Measurements from ENCODE around the gene RTN3. TPM values are rescaled to one million over a fixed set of nuclear protein-coding genes. Genes with fewer than 3 reads are reported as not detected.
"Not testable (repeated sequence)": the region's sequence is repeated elsewhere in the genome, so short reads cannot be mapped to it uniquely, and the experiment has no call there.

Gene RTN3
- total RNA-seq, 1 donor from 2014 or later, result 96.8 TPM

DNA sequence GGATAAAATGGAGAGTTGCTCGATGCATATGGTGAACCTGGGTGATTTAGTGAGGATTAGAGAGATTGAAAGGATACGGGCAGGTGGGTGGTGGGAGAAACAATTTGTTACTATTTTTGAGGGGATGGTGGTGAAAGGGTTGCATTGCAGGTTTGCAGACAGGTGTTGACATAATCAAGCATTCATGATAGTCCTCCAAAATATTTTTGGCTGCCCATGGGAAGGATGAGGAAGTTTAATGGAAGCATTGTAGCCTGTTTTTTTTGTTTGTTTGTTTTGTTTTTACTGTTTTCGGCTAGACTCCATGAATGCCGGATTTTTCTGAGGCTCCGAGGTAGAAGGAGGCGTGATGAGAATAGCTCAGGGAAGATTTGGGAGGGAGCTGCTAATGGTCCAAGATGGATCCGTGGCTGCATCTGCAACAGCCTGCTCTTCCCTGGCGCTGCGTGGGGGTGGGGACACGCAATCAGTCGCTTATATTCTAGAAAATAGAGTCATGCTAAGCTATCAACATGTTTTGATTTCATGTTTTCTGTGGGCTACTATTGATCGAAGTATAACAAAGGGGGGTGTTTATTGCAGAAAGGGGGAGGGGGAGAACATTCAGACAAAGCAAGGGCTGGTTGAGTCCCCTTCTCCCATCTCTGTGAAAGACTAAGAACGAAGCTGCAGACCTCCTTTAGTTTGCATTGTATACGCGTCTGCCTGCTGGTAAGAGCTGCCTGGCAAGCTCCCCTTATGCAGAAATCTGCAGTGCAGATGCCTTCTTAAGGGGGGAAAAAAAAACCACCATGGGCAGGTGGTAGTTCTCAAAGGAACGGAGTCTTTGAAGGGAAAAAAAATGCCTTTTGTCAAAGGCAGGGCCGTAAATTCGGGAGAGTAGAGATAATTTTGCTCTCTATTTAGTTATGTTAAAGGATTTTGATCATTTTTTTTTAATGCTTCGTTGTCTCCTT, 1.0 kb downstream of the RTN3 start:
- DNase-seq (ENCODE audit: extremely low read depth, low read depth, low spot score), result no peak

DNA sequence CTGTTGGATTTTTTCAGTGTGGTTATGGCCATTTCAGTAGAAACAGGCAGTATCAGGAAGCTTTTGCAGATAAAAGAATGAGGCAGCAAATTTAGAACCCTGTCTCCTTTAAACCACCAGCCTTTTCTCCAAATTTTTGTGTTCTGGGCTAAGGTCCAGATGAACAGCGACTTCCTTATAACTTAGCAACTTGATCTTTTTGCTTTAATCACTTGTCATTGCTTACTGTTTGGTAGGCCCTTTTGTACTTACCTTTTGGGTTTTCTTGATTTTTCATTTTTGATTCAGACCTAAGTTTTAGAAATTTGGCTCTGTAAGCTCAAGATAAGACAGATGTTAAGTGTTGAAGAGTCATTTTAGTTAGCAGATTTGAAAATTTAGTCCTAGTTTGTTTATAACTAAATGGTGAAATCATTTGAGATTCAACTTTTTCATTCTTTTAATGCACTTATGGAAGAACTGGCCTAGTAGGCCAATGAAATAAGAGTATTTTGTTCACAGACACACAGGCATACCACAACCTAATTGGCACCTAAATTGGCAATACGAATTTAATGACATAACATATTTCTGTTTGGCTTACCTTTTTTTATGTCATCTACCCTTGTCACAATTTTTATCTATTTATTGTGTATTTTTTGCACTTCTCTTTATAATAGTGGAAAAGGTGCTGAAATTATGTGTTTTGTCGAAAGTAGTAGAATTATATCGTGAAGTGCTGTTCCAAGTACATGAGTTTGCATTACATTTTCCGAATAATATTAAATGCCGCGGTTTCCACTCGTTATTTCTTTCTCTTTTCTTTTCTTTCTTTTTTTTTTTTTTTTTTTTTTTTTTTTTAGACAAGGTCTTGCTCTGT, 2.1 kb downstream of the RTN3 start:
- DNase-seq (ENCODE audit: extremely low read depth, low read depth, low spot score), result no peak

DNA sequence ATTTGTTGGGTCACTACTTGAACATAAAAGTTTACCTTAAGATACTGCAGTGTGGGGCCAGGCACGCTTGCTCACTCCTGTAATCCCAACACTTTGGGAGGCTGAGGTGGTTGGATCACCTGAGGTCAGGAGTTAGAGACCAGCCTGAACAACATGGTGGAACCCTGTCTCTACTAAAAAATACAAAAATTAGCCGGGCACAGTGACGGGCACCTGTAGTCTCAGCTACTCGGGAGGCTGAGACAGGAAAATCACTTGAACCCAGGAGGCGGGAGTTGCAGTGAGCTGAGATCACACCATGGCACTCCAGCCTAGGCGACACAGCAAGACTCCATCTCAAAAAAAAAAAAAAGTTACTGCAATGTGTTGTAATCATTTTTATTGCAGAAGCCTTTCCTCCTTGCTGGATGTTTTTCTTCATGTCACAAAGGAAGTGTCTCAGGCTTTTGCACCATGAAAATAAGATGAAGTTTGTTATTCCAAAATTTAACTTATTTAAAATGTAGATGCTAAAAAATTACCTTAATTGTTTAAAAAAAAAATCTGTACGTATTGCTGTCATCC, 3.9 kb downstream of the RTN3 start:
- not testable (repeated sequence) for DNase-seq (ENCODE audit: extremely low read depth, low read depth, low spot score)

GRCh38 chr11:63686926-63687325, 5.6 kb downstream of the RTN3 start:
- no peak for DNase-seq (ENCODE audit: extremely low read depth, low read depth, low spot score)

DNA sequence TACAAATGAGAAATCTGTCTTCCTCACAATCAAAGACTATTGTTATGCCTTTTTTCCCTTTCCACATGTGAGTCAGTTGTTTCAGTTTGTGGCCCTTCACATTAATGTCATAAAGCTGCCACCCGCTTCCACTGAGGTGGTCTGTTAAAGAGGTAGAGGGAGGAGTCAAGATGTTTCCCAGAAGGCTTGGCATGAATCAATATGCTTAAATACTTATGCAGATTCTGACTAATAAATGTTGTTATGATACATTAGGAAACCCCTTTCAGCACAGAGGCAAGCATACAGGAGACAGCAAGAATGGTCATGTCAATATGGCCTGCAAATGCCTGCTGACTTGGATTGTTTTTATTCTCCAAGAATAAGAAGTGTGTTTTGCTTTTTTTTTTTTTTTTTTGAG, 6.5 kb downstream of the RTN3 start:
- DNase-seq (ENCODE audit: extremely low read depth, low read depth, low spot score), result no peak

DNA sequence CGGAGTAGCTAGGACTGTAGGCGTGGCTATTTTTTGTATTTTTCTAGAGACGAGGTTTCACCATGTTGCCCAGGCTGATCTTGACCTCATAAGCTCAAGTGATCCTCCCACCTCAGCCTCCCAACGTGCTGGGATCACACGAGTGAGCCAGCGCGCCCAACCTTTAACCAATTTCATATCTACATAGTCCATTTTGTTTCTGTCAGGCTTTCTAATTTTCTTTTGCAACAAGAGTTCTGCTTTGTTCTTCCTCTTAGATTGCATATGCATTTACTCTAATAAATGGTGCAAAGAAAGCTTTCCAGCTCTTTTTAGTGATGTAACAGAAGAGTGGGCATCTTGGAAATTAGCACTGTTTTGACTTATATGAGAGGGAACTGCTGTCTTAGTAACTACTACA, 13.3 kb downstream of the RTN3 start:
- no peak for DNase-seq (ENCODE audit: extremely low read depth, low read depth, low spot score)

DNA sequence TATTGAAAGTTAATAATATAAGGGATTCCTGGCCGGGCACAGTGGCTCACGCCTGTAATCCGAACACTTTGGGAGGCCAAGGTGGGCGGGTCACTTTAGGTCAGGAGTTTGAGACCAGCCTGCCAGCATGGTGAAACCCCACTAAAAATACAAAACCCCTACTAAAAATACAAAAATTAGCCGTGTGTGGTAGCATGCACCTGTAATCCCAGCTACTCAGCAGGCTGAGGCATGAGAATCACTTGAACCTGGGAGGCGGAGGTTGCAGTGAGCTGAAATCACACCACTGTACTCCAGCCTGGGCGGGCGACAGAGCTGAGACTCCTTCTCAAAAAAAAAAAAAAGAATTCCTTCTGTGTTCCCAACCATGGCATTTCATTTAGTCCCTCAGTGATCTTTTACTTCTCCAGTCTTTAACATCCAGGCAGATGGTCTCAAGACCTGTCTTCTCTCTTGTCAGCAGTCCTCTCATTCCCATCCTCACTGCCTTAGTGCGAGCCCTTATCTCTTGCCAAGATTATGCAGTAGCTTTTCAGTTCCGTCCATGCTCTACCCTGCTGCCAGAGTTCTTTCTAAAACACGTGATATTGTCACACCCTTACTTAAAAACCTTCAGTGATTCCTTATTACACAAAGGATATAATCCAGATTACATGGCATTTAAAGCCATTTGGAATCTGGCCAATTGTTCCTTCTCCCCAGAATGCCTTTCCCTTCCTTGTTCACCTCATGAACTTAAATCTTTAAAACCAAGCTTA, 17.9 kb downstream of the RTN3 start:
- DNase-seq (ENCODE audit: extremely low read depth, low read depth, low spot score), result no peak

GRCh38 chr11:63699896-63700295, 18.6 kb downstream of the RTN3 start:
- DNase-seq (ENCODE audit: extremely low read depth, low read depth, low spot score), result no peak

GRCh38 chr11:63705526-63705925, 24.2 kb downstream of the RTN3 start:
- DNase-seq (ENCODE audit: extremely low read depth, low read depth, low spot score), result no peak

- no peak for DNase-seq (ENCODE audit: extremely low read depth, low read depth, low spot score)
Measured at GRCh38 chr11:63708764-63709163, 27.5 kb downstream of the RTN3 start.

DNA sequence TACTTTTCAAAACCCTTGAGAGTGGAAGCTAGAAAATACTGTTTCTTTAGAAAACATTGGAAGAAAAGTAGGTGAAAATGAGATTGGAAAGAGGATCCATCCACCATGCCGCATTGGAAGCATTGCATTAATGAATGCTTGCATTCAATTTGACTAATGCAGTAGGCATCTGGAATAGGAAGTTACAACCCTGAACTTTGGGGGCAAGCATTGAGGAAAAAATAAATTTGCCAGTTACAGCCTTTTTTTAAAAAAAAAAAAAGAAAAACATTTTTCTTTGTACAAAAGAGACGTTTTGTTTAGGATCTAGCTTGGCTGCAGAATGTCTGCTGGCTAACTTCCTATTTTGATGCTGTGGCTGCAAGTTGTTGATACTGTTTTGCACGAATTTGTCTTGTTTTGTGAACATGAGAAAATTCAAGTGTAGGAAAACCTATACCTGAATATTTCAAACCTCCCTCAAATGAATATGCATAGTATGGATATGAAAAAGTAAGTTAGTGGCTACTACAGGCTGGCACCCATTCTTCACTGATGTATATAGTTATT, 28.1 kb downstream of the RTN3 start:
- DNase-seq (ENCODE audit: extremely low read depth, low read depth, low spot score), result no peak

DNA sequence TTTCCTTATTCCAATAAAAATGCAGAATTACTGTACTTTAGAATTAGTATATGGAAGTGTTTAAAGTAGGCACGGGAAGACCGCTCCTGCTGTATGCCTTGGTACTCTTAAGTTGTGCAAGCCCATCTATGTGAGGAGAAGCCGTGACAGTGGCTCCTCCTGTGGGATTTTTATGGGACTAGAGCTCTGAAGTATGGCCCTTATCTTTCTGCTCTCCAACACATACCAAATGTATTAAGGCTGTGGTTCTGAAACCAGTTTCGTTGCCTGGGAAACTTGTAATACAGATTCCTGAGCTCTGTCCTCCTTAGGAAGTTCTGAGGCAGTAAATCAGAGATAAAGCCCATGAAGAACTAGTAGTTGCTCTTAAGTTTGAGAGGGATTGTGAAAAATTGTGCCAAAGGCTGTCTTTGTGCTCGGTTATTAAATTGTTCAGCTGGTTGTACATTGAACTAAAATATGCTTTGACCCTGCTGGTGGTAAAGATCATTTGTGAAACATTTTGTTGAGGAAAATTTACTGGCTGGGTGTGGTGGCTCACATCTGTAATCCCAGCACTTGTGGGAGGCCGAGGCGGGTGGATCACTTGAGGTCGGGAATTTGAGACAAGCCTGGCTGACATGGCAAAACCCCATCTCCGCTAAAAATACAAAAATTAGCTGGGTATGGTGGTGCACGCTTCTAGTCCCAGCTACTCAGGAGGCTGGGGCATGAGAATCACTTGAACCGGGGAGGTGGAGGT, 29.3 kb downstream of the RTN3 start:
- no peak for DNase-seq (ENCODE audit: extremely low read depth, low read depth, low spot score)

DNA sequence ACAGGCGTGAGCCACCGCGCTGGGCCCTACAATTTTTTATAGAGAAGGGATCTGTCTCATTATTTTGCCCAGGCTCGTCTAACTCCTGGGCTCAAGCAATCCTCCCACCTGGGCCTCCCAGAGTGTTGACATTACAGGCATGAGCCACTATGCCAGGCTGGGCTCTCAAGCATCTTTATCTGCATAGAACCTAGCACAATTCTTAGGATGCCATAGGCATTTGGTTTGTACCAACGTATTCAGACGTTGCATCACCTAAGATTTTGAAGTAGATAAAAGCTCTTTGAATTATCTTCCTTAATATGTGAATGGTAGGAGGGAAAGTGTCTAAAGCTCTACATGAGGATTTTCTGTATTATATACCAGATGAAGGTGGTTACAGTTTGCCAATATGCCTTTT, 30.5 kb downstream of the RTN3 start:
- DNase-seq (ENCODE audit: extremely low read depth, low read depth, low spot score), result no peak

DNA sequence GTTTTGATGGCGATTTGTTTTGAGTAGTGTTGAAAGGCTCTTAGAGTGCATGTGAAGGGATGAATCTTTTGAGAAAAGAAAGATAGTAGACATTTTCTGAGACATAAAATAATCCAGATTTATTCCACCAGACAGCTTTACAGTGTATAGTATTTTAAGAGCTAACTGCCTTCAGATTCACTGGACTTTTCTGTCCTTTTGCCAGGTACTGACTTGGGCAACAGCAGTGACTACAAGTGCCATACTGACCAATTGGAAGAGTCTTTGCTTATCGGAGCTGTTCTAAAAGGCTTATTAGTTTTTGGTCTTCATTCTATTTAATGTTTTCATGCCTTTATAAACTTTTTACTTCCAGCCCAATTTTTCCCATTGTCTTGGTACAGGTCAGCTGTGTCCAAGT, 32.5 kb downstream of the RTN3 start:
- no peak for DNase-seq (ENCODE audit: extremely low read depth, low read depth, low spot score)

DNA sequence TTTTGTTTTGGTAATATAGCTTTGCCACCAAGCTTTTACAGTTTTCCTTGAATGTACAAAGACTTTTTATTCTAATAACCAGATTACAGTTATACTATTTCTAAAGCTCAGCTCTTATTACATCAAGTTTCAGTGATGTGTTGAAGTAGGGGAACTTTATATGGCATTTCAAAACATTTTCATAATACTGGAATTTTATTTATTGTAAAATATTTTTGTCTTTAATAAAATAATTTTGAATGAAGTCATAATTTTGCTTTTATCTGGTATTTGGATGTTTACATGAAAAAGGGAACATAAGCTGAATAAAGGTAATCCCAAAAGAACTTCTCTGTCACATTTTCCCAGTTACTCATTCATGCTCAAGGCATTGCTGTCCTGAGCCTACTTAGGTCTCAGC, 34.7 kb downstream of the RTN3 start:
- DNase-seq (ENCODE audit: extremely low read depth, low read depth, low spot score), result no peak

- DNase-seq (ENCODE audit: extremely low read depth, low read depth, low spot score), result no peak
Measured at GRCh38 chr11:63719001-63719400, 37.7 kb downstream of the RTN3 start.

- no peak for DNase-seq (ENCODE audit: extremely low read depth, low read depth, low spot score)
Measured at GRCh38 chr11:63719987-63720386, 38.7 kb downstream of the RTN3 start.

- no peak for DNase-seq (ENCODE audit: extremely low read depth, low read depth, low spot score)
Measured at GRCh38 chr11:63720611-63721010, 39.3 kb downstream of the RTN3 start.

GRCh38 chr11:63729326-63729725, 48.0 kb downstream of the RTN3 start:
- DNase-seq (ENCODE audit: extremely low read depth, low read depth, low spot score), result no peak

DNA sequence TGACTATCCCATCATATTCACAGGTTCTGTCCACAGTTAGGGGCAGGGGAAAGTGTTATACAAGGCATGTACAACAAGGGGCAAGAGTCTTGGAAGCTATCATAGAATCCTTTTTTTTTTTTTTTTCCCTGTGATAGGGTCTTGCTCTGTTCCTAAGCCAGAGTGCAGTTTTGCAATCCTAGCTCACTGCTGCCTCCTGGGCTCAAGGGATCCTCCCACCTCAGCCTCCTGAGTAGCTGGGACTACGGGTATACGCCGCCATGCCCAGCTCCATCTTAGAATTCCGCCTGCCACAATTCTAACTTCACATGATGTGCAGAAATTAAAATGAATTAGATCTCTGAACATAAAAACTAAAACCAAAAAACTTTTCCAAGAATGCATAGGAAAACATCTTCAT, 55.6 kb downstream of the RTN3 start:
- DNase-seq (ENCODE audit: extremely low read depth, low read depth, low spot score), result no peak
